ENCODE data around the gene TPD52L1. TPM values are rescaled to one million over a fixed set of nuclear protein-coding genes. Genes with fewer than 3 reads are reported as not detected.

The TPD52L1 gene
- total and polyA plus RNA-seq, 3 donors from 2014 or later: 20.6 to 22.5 (median 22.1) TPM

- intact Hi-C loops (cut with DNase I; ENCODE audit: low total_unique reads): no loop called here
- no peaks in the 10 kb centered on the region for H3K4me1 ChIP-seq
- no peak overlapping the region for H3K27ac ChIP-seq
- no peaks in the 10 kb centered on the region for H3K36me3 ChIP-seq (ENCODE audit: low read depth, missing control alignments)
- no peak for DNase-seq
- no peaks in the 10 kb centered on the region for H3K9me3 ChIP-seq
- no peaks in the 10 kb centered on the region for H3K27me3 ChIP-seq
- WGBS, 2 donors: 72 to 81% methylated on average over 1 of the region's 1 CpG
- TF ChIP-seq CTCF (IDR thresholded peaks at IDR 0.05) (no peak), POLR2A (IDR thresholded peaks at IDR 0.05) (no peak)
- H3K4me3 ChIP-seq: no peak overlapping the region
Measured at GRCh38 chr6:125144822-125145221, 8.8 kb upstream of the TPD52L1 start.

GRCh38 chr6:125149256-125150144 lies 4.1 kb upstream of the TPD52L1 start:
- Histone ChIP-seq H3K9me3 (no peaks in the 10 kb centered on the region), H3K27ac (no peak overlapping the region), H3K36me3 (ENCODE audit: low read depth, missing control alignments) (no peaks in the 10 kb centered on the region), H3K4me3 (no peak overlapping the region), H3K27me3 (no peaks in the 10 kb centered on the region), H3K4me1 (peaks cover 5% of the 10 kb centered on the region)
- 78 to 81% methylated on average over 7 of the region's 7 CpGs for WGBS, 2 donors
- TF ChIP-seq CTCF (IDR thresholded peaks at IDR 0.05) (no peak), POLR2A (IDR thresholded peaks at IDR 0.05) (no peak)
- DNase-seq: no peak
- intact Hi-C loops (cut with DNase I; ENCODE audit: low total_unique reads): no loop called here

GRCh38 chr6:125151700-125152099 lies 1.9 kb upstream of the TPD52L1 start:
- H3K36me3 ChIP-seq (ENCODE audit: low read depth, missing control alignments): no peaks in the 10 kb centered on the region
- 88% methylated on average over 4 of the region's 4 CpGs for WGBS, 2 donors
- intact Hi-C loops (cut with DNase I; ENCODE audit: low total_unique reads): no loop called here

GRCh38 chr6:125154118-125154760 lies 666 bp downstream of the TPD52L1 start:
- Histone ChIP-seq H3K36me3 (ENCODE audit: low read depth, missing control alignments) (no peaks in the 10 kb centered on the region), H3K4me1 (peaks cover 5% of the 10 kb centered on the region), H3K4me3 (peak overlapping the region; percentile 61 to 70), H3K27ac (peak overlapping the region; percentile 41 to 68), H3K27me3 (no peaks in the 10 kb centered on the region), H3K9me3 (no peaks in the 10 kb centered on the region)
- 5 to 6% methylated on average over 7 to 40 of the region's 50 CpGs for WGBS, 2 donors
- TF ChIP-seq CTCF (IDR thresholded peaks at IDR 0.05) (no peak), POLR2A (IDR thresholded peaks at IDR 0.05) (no peak)
- peak; percentile 40 for DNase-seq
- intact Hi-C loops (cut with DNase I; ENCODE audit: low total_unique reads): no loop called here

More at GRCh38 chr6:125151700-125152099, 1.9 kb upstream of the TPD52L1 start:
- Histone ChIP-seq H3K27ac (no peak overlapping the region), H3K4me3 (no peak overlapping the region), H3K9me3 (no peaks in the 10 kb centered on the region), H3K27me3 (no peaks in the 10 kb centered on the region), H3K4me1 (peaks cover 5% of the 10 kb centered on the region)
- DNase-seq: no peak
- TF ChIP-seq CTCF (IDR thresholded peaks at IDR 0.05) (no peak), POLR2A (IDR thresholded peaks at IDR 0.05) (no peak)

Data from testis (tissue), 3 donors.